Kidney tubule cell (primary cell): Measurements from ENCODE around the gene RECQL5.

Experiments used
- DNase-seq: peaks from one replicate; pipeline ENCODE4 v3.0.0-alpha.2; 2018; ENCODE audit warnings: low spot score

RECQL5 gene

GRCh38 chr17:75688209-75688825, 21.4 kb upstream of the RECQL5 start:
- DNase-seq, result no peak

GRCh38 chr17:75685499-75685898, 18.5 kb upstream of the RECQL5 start:
- DNase-seq, result no peak

- DNase-seq, result peak; percentile 23
These were observed 18.0 kb upstream of the RECQL5 start for GRCh38 chr17:75684924-75685323.

- DNase-seq, result peak; percentile 58
These were observed 17.3 kb upstream of the RECQL5 start for GRCh38 chr17:75684249-75684648.

GRCh38 chr17:75683583-75683982, 16.6 kb upstream of the RECQL5 start:
- peak; percentile 85 for DNase-seq

GRCh38 chr17:75681289-75681688, 14.3 kb upstream of the RECQL5 start:
- DNase-seq, result peak; percentile 38

GRCh38 chr17:75680431-75680830, 13.5 kb upstream of the RECQL5 start:
- DNase-seq, result no peak

- DNase-seq, result no peak
These were observed 12.8 kb upstream of the RECQL5 start for GRCh38 chr17:75679706-75680211.

- no peak for DNase-seq
These were observed 9.5 kb upstream of the RECQL5 start for GRCh38 chr17:75676461-75676860.

GRCh38 chr17:75673487-75673886, 6.5 kb upstream of the RECQL5 start:
- DNase-seq, result no peak

- no peak for DNase-seq
These were observed 5.1 kb upstream of the RECQL5 start for GRCh38 chr17:75672011-75672410.

- DNase-seq, result no peak
These were observed 3.9 kb upstream of the RECQL5 start for GRCh38 chr17:75670868-75671267.

- no peak for DNase-seq
These were observed 1.5 kb upstream of the RECQL5 start for GRCh38 chr17:75668489-75668888.

- DNase-seq, result no peak
These were observed 871 bp upstream of the RECQL5 start for GRCh38 chr17:75667825-75668224.

- DNase-seq, result no peak
These were observed 973 bp downstream of the RECQL5 start for GRCh38 chr17:75665981-75666380.

- DNase-seq, result no peak
These were observed 2.8 kb downstream of the RECQL5 start for GRCh38 chr17:75664099-75664549.

- DNase-seq, result no peak
These were observed 4.4 kb downstream of the RECQL5 start for GRCh38 chr17:75662511-75662910.

- DNase-seq, result no peak
These were observed 5.4 kb downstream of the RECQL5 start for GRCh38 chr17:75661531-75661930.

GRCh38 chr17:75658237-75658636, 8.7 kb downstream of the RECQL5 start:
- no peak for DNase-seq

- peak; percentile 18 for DNase-seq
These were observed 12.8 kb downstream of the RECQL5 start for GRCh38 chr17:75654176-75654575.

GRCh38 chr17:75652934-75653549, 13.9 kb downstream of the RECQL5 start:
- DNase-seq, result peak; percentile 39

- no peak for DNase-seq
These were observed 14.6 kb downstream of the RECQL5 start for GRCh38 chr17:75652341-75652740.

- no peak for DNase-seq
These were observed 16.1 kb downstream of the RECQL5 start for GRCh38 chr17:75650874-75651273.

GRCh38 chr17:75649687-75650086, 17.3 kb downstream of the RECQL5 start:
- DNase-seq, result no peak
